KG1 (cell line): ENCODE results near the gene NAP1L5.

Source experiments
- DNase-seq: peaks from one replicate; lab custom pipeline; 2025; lab: John Stamatoyannopoulos, UW

Gene NAP1L5

DNA sequence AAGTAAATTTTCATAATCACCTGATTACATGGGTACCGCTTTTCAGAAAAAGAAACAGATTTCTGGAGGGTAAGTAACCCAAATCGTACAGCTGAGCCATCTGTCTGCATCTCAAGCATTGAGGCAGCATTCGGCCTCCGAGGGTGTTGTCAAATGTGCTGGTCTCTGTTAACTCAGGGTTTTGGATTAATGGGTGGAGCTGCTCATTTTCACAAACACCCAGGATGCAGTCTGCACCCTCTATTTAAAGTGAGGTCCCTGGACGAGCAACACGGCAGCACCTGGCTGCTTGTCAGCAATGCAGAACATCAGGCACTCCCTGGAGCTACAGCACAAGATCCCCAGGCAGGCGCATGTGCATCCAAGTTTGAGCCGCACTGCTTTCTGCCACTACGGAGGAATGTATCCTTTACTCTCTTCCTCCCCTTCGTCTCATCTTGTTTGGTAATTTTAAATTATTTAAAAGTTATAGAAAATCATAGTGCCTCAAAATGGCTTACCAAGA, 24.7 kb upstream of the NAP1L5 start:
- DNase-seq: no peak

DNA sequence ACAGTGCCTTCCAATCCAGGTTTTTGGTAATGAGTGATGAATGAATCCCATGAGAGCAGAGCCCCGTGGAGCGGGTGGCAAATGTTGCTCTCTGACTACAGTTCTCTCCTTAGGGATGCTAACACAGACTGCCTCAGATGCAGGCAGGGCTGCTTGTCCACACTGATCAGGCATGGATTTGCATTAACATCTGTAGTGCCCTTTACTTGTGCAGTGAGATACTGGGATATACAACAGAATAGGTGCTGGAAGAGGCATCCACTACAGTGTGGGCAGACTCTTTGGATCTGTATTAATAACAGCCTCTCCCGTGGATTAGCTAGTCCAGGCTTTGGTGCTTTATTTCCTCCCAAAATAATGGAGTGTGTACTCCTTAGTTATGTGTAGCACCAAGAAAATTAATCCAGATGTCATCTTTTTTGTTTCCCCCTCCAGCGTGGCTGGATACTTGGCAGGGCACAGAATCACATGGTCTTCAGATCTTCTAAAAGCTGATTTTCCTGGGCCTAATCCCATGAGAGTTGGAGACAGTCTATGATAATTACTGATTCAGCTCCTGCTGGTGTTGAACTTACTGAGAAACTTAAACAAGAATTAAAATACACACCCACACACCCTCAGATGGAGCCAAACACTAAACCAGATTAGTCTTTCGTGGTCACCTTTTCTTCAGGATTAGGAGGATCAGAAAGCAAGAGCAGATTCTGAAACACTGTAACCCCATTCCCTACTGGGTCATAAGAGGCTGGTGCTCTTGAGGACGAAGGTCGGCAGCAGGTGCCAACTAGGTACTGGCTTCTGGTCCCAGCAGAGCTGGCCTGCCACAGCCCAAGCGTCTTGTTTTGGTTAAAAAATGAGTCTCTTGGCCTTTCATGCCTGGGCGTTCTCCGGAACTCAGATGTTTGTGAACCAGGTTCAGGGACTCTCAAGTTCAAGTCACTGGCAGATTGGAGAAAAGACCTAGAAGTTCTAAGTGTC, 23.1 kb upstream of the NAP1L5 start:
- DNase-seq: no peak

DNA sequence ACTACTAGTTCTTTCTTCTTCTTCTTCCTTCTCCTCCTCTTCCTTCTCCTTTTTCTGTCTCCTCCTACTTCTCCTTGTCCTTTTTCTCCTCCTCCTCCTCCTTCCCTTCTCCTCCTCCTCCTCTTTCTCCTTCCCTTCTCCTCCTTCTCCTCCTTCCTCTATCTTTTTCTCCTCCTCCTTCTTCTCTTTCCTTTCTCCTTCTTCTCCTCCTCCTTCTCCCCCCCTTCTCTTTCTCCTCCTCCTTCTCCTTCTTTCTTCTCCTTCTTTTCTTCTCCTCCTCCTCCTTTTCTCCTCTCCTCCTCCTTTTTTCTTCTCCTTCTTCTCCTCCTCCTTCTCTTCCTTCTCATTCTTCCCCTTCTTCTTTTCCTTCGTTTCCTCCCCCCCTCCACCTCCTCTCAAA, 21.8 kb upstream of the NAP1L5 start:
- DNase-seq: no peak

DNA sequence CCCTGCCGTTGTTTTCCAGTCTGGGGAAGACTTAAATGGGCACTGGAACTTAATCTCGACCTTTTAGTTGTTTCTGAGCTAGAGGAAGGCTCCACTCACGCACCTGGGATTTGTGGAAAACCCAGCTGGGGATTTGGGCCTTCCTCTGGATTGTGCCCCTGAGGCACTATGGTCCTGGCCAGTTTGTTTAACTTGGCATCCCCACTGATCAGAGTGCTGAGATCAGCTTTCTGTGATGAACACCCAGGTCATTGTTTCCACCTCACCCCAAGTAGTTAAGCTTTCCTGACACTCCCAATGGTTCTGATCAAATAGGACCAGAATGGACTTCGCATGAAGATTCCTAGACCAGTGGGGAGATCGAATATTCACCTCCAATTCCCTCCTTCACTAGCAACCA, 20.5 kb upstream of the NAP1L5 start:
- DNase-seq: no peak

DNA sequence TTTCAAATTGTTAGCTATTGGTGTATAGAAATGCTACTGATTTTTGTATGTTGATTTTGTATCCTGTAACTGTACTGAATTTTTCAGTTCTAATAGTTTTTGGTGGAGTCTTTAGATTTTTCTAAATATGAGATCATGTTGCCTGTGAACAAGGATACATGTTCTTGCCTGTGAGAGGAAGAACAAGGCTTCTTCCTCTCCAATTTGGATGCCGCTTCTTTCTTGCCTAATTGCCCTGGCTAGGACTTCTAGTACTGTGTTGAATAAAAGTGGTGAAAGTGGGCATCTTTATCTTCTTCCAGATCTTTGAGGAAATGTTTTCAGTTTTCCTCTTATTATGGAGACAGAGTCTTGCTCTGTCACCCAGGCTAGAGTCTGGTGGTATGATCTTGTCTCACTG, 16.2 kb upstream of the NAP1L5 start:
- no peak for DNase-seq

DNA sequence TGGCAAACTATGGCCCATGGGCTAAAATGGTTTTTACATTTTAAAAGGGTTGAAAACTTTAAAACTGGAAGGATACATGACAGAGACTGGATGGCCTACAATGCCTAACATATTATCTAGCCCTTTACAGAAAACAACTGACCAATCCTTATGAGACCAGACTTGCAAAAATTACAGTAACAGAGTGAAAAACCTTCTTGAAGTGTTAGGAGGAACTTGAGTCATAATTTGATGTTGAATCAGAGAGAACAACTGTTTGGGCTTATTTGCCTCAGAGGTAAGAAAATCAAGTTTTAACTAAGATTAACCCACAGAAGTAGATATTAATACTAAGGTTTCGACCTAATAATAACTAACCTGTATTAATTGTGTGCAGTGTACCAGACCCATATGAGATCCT, 12.4 kb upstream of the NAP1L5 start:
- no peak for DNase-seq

DNA sequence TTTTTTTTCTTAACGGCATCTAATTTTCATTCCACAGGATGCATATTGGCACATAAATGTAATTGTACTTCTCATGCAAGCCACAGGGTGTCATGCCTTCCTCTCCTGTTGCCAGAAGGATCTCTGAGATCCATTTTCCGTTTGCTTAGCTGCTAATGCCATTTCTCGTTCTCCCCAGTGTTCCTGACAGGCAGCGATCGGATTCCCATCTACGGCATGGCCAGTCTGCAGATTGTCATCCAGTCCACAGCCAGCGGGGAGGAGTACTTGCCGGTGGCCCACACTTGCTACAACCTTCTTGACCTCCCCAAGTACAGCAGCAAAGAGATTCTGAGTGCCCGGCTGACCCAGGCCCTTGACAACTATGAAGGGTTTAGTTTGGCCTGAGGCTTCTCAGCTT, 8.9 kb upstream of the NAP1L5 start:
- no peak for DNase-seq

DNA sequence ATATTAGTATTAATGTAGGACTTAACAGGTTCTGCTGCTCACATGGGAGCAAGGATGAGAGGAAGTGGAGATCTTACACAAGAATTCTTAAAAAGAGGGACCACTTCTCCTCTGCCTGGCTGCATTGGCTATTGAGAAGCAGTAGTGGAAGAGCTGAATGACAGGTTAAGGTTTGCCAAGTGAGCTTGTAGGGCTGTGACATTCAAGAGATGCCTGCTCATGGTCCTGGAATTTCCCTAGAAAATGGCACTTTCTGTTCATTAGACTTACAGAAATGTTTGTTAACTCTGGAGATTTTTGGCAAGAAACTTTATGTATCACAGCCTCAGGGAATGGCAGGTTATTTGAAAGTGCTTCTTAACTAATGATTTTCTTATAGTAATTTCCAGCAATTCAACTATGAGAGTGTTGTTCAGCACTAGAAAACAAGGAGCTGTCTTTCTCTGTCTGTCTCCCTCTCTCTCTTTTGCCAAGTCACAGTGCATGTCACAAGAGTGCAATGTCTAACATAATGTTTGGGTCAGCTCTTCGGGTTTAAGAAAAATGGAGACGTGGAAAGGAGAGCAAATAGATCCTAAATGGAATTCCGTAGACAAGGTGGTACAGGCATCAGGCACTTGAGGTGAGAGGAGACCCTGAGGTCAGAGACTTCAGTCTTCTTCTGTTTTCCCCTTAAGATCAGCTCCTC, 8.3 kb upstream of the NAP1L5 start:
- DNase-seq: no peak

DNA sequence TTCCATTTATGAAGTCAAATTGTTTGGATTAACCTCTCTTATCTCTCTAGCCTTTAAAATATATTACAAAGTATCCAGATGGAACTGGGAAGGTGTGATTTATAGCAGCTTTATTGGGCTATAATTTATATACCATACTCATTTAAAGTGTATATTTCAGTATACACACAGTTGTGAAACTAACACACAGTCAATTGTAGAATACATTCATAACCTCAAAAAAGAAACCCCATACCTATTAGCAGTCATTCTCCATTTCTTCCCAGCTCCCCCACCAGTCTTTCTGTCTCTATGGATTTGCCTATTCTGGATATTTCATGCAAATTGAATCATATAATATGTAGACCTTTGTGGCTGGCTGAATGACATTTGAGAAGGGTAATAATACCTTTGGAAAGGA, 7.6 kb upstream of the NAP1L5 start:
- DNase-seq: no peak

DNA sequence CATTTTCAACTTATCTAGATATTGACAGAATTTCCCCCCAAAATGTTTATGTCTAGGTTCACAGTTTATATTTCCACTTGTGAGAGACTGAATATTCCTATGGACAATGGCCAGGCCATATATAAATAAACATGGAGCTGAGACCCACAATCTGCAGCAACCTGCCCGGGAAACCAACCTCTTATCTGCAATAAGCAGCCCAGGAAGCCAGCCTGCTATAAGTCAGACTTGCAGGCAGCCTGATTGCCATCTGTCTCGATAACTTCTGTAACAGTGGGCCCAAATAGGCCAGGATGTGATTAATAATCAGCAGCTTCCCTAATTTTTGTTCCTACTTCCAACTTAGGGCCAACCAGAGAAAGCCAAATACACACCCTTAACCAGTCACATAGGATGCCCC, 5.2 kb upstream of the NAP1L5 start:
- DNase-seq: no peak

DNA sequence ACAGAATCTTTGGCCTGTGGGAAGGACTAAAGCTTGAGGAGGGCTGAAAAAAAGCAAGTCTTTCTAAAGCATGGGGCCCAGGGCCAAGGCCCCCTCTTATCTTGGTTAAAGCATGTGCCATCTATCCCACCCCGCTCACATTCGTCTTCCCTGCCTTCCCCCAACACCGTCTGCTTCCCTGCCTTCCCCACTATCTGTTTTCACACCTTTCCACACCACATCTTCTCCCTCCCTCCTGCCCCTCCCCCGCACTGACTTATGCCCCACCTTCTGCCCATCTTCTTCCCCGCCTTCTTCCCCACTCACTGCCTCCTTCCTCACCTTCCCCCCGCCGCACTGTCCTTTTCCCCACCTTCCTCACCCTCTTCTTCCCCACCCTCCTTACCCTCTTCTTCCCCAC, 890 bp upstream of the NAP1L5 start:
- no peak for DNase-seq

DNA sequence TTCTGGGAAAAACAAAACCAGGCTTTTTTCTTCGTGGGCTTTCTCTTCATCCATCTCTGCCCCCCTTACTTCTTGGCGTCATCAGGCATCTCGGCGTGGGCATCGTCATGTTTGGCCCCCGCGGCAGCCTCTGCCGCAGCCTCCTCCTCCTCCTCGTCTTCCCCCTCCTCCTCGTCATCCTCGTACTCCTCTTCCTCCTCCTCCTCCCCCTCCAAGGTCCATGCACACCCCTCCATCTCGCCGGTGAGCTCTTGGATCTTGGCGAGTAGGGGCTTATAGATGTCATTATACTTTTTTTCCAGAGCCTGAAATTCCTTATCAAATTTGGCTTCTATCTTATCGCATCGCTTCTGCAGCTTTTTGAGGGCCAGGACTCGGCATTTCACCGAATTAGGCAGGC, 488 bp downstream of the NAP1L5 start:
- no peak for DNase-seq

DNA sequence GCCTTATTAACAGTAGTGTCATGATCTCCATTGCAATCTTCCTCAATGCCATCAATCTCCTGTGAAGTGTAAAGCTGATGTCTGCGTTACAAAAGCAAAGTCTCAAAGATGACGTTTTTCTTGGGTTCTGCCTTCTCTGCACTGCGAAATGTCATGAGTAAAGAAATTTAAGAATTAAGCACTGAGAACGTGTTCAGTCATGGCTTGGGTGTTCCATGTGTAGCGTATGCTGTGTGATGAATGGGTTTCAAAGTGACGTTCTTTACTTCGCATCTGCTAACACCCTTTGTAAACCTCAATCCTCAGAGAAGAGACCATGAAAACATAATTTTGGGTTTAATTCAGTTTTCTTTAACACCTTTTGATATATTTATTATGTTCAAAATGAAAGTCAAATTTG, 999 bp downstream of the NAP1L5 start:
- DNase-seq: no peak

DNA sequence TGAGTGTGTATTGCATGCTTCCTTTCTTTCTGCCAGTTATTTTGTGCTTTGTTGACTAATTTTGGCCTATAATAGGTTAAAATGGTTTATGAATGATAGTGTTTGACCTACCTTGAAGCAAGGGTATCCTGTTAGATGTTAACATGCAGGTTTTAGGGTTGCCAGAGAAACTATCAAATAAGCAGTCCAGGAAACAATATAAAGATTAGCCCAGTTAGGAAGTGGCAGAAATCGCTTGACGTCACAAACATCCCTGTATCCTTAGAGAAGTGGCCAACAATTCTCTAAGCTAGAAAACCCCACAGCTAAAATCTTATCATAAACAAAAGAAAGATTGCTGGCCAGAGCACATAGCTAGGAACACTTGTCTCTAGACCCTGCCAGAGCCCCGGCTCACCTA, 3.8 kb downstream of the NAP1L5 start:
- no peak for DNase-seq

DNA sequence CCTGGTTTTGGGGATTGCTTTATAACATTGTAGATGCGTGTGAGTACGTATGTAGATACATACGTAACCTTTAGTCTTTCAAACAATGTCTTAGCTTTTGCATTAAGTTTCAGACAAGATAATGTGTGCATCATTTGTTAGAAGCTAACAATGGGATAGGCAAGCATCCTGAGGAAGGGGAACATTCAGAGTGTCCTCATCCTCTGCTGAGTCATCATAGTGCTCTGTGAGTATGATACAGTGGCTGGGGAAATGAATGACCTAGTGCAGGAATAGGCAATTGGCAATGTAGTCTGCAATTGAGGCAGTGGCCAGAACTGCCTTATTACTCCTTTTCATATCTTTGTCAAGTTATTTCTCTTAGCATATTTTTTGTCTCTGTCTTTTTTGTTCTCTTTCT, 7.3 kb downstream of the NAP1L5 start:
- no peak for DNase-seq

DNA sequence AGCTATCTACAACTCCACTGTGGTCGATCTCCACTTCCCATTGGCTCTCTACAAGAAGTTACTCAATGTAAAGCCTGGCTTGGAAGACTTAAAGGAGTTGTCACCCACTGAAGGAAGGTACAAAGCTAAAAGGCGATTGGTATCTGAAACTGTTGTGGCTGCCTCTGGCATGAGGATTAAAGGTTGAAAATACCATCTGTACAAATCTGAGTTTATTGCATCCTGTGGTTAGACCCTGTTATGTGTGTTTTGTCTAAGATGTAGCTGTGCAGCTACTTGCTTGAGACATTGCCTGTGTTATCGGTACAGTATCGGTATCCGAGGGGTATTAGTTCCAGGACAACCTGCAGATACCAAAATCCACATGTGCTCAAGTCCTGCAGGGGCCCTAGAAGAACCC, 16.4 kb downstream of the NAP1L5 start:
- no peak for DNase-seq

DNA sequence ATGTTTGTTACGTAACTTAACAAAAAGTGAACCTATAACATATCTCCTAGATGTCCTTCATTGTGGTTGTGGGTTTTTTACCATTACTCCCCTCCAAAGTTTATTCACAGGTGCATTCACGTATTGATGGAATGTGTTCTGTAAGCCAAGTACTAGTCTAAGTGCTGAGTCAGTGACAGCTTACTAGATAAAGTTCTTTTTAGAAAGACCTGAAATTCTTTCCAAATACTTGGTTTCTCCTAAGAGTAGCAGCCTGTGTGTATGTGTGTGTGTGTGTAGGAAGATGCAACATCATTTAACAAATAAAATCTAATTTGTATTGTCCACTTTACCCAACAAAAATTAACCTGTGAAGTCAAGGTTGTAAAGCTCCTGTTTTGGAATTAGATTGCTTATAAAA, 22.1 kb downstream of the NAP1L5 start:
- DNase-seq: no peak

DNA sequence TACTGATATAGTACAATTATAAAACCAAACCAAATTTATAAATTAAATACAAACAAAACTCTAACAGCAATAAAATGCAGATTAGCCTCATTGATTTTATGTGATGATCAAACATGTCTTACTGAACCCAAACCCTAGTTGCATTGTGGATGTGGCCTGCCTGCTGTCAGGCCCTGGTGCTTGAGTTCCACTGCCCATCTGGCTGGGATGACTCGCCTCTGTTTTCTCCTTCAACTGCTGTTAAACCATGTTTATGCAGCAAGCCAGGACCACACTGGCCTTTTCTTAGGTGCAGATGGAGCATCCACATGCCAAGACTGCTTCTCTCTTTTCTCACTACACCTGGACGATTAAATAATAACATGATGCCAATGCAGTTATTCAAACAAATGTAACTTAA, 22.6 kb downstream of the NAP1L5 start:
- DNase-seq: no peak

DNA sequence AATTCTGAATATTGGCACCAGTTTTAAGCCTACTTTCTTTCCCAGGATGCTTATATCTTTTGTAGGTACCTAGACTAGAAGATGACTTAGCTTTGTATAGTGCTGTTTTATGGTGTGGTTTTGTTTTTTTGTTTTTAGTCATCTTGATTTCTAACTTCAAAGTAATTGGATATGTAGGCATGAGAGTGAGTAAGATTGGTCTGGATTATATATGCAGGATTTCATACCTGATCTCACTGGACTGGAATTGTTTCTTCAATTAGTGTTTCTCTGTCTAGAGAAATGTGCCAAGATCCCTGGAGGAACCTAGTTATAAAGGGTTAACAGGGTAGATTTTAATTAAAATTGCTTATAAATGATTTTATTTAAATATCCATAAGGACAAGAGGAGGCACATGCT, 23.1 kb downstream of the NAP1L5 start:
- no peak for DNase-seq

DNA sequence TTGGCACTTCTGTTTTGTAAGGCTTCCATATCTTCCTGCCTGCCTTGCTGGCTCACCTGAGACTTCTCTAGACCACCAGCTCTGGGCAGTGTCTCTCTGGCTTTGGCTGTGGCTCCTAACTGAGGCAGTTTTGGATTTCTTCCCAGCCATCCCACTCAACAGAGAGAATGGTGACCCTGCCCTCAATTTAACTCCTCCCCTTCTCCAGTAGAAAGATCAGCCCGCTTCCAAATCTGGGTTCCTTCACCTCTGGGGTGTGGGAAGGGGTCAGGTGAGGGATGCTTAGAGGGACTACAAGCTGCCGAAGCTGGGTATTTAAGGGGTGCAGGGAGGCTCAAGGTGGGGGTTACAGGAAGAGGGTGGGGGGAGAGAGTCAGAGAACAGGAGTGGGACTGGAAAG, 23.7 kb downstream of the NAP1L5 start:
- DNase-seq: no peak

DNA sequence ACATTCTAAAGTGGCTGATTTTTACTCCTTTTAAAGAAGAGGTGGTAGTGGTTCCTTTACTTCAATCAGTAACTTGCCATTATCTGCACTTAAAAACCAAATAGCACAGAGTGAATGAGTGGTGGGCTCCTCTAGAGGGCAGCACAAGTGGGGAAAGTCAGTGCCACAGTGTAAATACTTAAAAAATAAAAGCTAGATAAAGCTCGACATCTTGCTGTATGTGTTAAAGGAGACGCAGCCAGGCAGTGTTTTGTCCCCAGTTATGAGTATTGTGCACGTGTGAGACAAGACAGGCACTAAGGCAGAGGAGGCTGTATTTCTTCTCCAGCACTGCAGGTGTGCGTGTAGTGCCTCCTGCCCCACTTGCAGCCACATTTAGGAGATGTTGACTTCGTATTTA, 24.6 kb downstream of the NAP1L5 start:
- DNase-seq: no peak

DNA sequence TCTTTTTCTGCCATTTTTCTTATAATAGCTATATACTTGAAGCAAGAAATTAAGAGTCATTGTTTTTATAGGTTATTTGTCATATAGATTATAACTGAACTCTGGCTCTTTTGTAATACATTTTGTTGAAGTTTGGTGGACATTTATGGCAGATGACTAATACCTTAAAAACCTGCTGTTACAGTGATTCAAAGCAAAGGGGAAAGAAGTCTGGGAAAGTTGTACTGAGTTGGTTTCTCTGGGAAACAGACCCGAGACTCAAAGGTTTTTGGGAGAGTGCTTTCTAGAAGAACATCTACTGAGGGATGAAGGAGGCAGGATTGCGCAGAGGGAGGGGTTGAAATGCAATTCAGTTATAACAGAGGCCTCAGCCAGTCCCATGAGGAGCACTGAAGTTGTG, 35.9 kb downstream of the NAP1L5 start:
- no peak for DNase-seq
